Stomach (tissue), 4 donors: ENCODE measurements around the gene ADNP2.

Experiments used
- CTCF ChIP-seq, 7 experiments: fragments of 450-650 bp in 4 of 7; fragments of 200-600 bp in 3 of 7; sonication (generic) in 3 of 7; IDR thresholded peaks; one replicate each; pipeline ENCODE4 v1.5.1; 2016 to 2019; ENCODE audit warnings: antibody characterized with exemption in 7 of 7, control low read depth in 2 of 7, mild to moderate bottlenecking in 1 of 7
- POLR2A ChIP-seq, 4 donors: fragments of 450-650 bp; IDR thresholded peaks; one replicate each; pipeline ENCODE4 v1.6.1; 2016; ENCODE audit warnings: antibody characterized with exemption in 4 of 4, control low read depth in 2 of 4, mild to moderate bottlenecking in 1 of 4, moderate library complexity in 1 of 4

GRCh38 chr18:80070825-80071224 is 38.2 kb upstream of the ADNP2 start:
- no peak for TF ChIP-seq POLR2A (IDR thresholded peaks at IDR 0.05)
- TF ChIP-seq CTCF (IDR thresholded peaks at IDR 0.05), result no peak
